GM12878 (cell line): ENCODE measurements around the gene NEU3. TPM values are rescaled to one million over a fixed set of nuclear protein-coding genes. Genes with fewer than 3 reads are reported as not detected.
A peak's percentile ranks its signal among the peaks of the same experiment; 100 is the strongest.

ENCODE experiments used
- BCL3 ChIP-seq: IDR thresholded peaks from 2 replicates; pipeline ENCODE4 v1.6.1; 2011; ENCODE audit warnings: borderline replicate concordance, low read depth, mild to moderate bottlenecking, moderate library complexity, low read length; ENCODE audit not compliant: insufficient read depth, poor library complexity, severe bottlenecking
- CBX5 ChIP-seq: sonication (generic); IDR thresholded peaks from 2 replicates; pipeline ENCODE4 v1.6.1; 2016; ENCODE audit warnings: low read depth, moderate library complexity, mild to moderate bottlenecking, inconsistent platforms
- CUX1 ChIP-seq: IDR thresholded peaks from 2 replicates; pipeline ENCODE4 v1.6.1; 2012; ENCODE audit warnings: improper control_type of control experiment, low read depth, low read length; ENCODE audit not compliant: insufficient replicate concordance
- E2F8 ChIP-seq: fragments of 450-650 bp; IDR thresholded peaks from 2 replicates; pipeline ENCODE4 v1.6.1; 2018; ENCODE audit warnings: mild to moderate bottlenecking, low read depth, moderate library complexity; ENCODE audit not compliant: partially characterized antibody
- ELK1 ChIP-seq: IDR thresholded peaks from 2 replicates; pipeline ENCODE4 v1.6.1; 2012; ENCODE audit warnings: low read depth, low read length, improper control_type of control experiment
- KLF5 ChIP-seq: fragments of 450-650 bp; IDR thresholded peaks from 2 replicates; pipeline ENCODE4 v1.6.1; 2014; ENCODE audit warnings: mild to moderate bottlenecking; ENCODE audit not compliant: partially characterized antibody
- MTA3 ChIP-seq: IDR thresholded peaks from 2 replicates; pipeline ENCODE4 v1.6.1; 2012; ENCODE audit warnings: low read length, inconsistent platforms, borderline replicate concordance
- MYC ChIP-seq: IDR thresholded peaks from 2 replicates; pipeline ENCODE4 v1.6.1; 2011; ENCODE audit warnings: mild to moderate bottlenecking, low read length, moderate library complexity, inconsistent platforms; ENCODE audit not compliant: insufficient read depth, insufficient replicate concordance, insufficient read length, severe bottlenecking
- NRF1 ChIP-seq: conservative IDR thresholded peaks from 2 replicates; pipeline ENCODE4 v1.6.1; 2011; ENCODE audit warnings: mild to moderate bottlenecking, low read depth, low read length, improper control_type of control experiment
- POLR2AphosphoS5 ChIP-seq: IDR thresholded peaks from 2 replicates; pipeline ENCODE4 v1.6.1; 2011; ENCODE audit warnings: mild to moderate bottlenecking, low read length, inconsistent platforms
- SIX5 ChIP-seq: IDR thresholded peaks from 2 replicates; pipeline ENCODE4 v1.6.1; 2011; ENCODE audit warnings: mild to moderate bottlenecking, low read depth, low read length, moderate library complexity; ENCODE audit not compliant: severe bottlenecking
- SMAD5 ChIP-seq: IDR thresholded peaks from 2 replicates; pipeline ENCODE4 v1.6.1; 2016; ENCODE audit warnings: antibody characterized with exemption, low read depth
- SPI1 ChIP-seq: IDR thresholded peaks from 2 replicates; pipeline ENCODE4 v1.6.1; 2011; ENCODE audit warnings: low read depth, mild to moderate bottlenecking, low read length, moderate library complexity, borderline replicate concordance; ENCODE audit not compliant: insufficient read depth
- SREBF2 ChIP-seq: IDR thresholded peaks from 2 replicates; pipeline ENCODE4 v1.6.1; 2012; ENCODE audit warnings: mild to moderate bottlenecking, low read length
- TBL1XR1 ChIP-seq: IDR thresholded peaks from 2 replicates; pipeline ENCODE4 v1.6.1; 2012; ENCODE audit warnings: low read depth, low read length, improper control_type of control experiment
- TCF3 ChIP-seq: IDR thresholded peaks from 2 replicates; pipeline ENCODE4 v1.6.1; 2012; ENCODE audit warnings: low read depth, mild to moderate bottlenecking, low read length, borderline replicate concordance; ENCODE audit not compliant: insufficient read depth
- TCF7 ChIP-seq: IDR thresholded peaks from 2 replicates; pipeline ENCODE4 v1.6.1; 2014; ENCODE audit warnings: antibody characterized with exemption, borderline replicate concordance
- YBX1 ChIP-seq: fragments of 450-650 bp; IDR thresholded peaks from 2 replicates; pipeline ENCODE4 v1.6.1; 2016; ENCODE audit warnings: antibody characterized with exemption
- ZNF24 ChIP-seq: fragments of 450-650 bp; IDR thresholded peaks from 2 replicates; pipeline ENCODE4 v1.6.1; 2017; ENCODE audit warnings: antibody characterized with exemption, mild to moderate bottlenecking
- polyA plus RNA-seq, 11 experiments: library from polyadenylated mRNA; depleted of rRNA in 4 of 11; unstranded in 6 of 11; stranded (reverse) in 5 of 11; fragments of >200 nt; fragmentation: Nextera tagmentation in 4 of 11; fragmentation: Illumina TruSeq in 1 of 11; extraction: Ambion mirVana in 4 of 11; extraction: Trizol in 1 of 11; gene quantifications; 1 replicate in 1 of 11; 2 replicates in 10 of 11; pipeline versions ENCODE4 v1.2.1 to v1.2.3, GENCODE V29; 2011 to 2016; ENCODE audit warnings: inconsistent platforms in 2 of 11, missing spikeins in 2 of 11, low read depth in 1 of 11
- total RNA-seq, 4 experiments: library from RNA; depleted of rRNA in 3 of 4; stranded (reverse); fragments of >200 nt in 3 of 4; fragmentation: Illumina TruSeq in 1 of 4; extraction: Trizol in 1 of 4; gene quantifications; 2 replicates each; pipeline versions ENCODE4 v1.2.1 to v1.2.3, GENCODE V29; 2013 to 2021

NEU3 gene
- total and polyA plus RNA-seq, 10 of the 15 experiments (the other 5 are each of a cell fraction or from before 2014, with no cell fraction given): 2.5 to 20.3 (median 13.4) TPM

- no peak for TF ChIP-seq CUX1
- no peak for TF ChIP-seq ZNF24
- TF ChIP-seq SIX5: peak; percentile 14
- TF ChIP-seq MTA3: 0 out of 2 replicates have a peak, but pooled peaks have one; percentile 20
- 0 out of 2 replicates have a peak, but pooled peaks have one; percentile 30 for TF ChIP-seq SMAD5
- TF ChIP-seq TCF7: no peak
- TF ChIP-seq KLF5: no peak
- no peak for TF ChIP-seq NRF1
- TF ChIP-seq MYC: no peak
- no peak; the same call in 1 of the 2 replicates for TF ChIP-seq ELK1
- no peak for TF ChIP-seq TBL1XR1
- no peak for TF ChIP-seq SREBF2
- 0 out of 2 replicates have a peak, but pooled peaks have one; percentile 25 for TF ChIP-seq TCF3
- no peak for TF ChIP-seq CBX5
- TF ChIP-seq SPI1: no peak
- no peak for TF ChIP-seq E2F8
- TF ChIP-seq YBX1: no peak
- TF ChIP-seq BCL3: peak; percentile 86
- TF ChIP-seq POLR2AphosphoS5: peak; percentile 88; the same call in 1 of the 2 replicates
Observed at GRCh38 chr11:74988541-74989259, at the start of gene NEU3 (continued).
